BE2C (cell line): ENCODE measurements around the gene MRPL50.
A peak's percentile ranks its signal among the peaks of the same experiment; 100 is the strongest.
"Not testable (repeated sequence)": the region's sequence is repeated elsewhere in the genome, so short reads cannot be mapped to it uniquely, and the experiment has no call there.

Experiments used
- DNase-seq: peaks from one replicate; pipeline ENCODE4 v3.0.0-alpha.2; 2020
- H3K27me3 ChIP-seq: fragments of 250-450 bp; sonication (Bioruptor Pico); 2 replicates; pipeline ENCODE4 v1.5.1; 2020; ENCODE audit warnings: mild to moderate bottlenecking
- H3K36me3 ChIP-seq: fragments of 250-450 bp; sonication (Bioruptor Pico); 2 replicates; pipeline ENCODE4 v1.5.1; 2020; ENCODE audit warnings: mild to moderate bottlenecking
- H3K4me1 ChIP-seq: fragments of 250-450 bp; sonication (Bioruptor Pico); 2 replicates; pipeline ENCODE4 v1.5.1; 2020
- H3K4me3 ChIP-seq: 2 replicates; pipeline ENCODE4 v1.5.1; 2011; ENCODE audit warnings: low read depth, low read length
- H3K9me3 ChIP-seq: fragments of 250-450 bp; sonication (Bioruptor Pico); 2 replicates; pipeline ENCODE4 v1.5.1; 2020
- TF ChIP-seq, protein P1 (sequence below): IDR thresholded peaks from 2 replicates; pipeline ENCODE4 v1.5.1; 2012; ENCODE audit warnings: mild to moderate bottlenecking, low read depth, low read length

The MRPL50 gene

DNA sequence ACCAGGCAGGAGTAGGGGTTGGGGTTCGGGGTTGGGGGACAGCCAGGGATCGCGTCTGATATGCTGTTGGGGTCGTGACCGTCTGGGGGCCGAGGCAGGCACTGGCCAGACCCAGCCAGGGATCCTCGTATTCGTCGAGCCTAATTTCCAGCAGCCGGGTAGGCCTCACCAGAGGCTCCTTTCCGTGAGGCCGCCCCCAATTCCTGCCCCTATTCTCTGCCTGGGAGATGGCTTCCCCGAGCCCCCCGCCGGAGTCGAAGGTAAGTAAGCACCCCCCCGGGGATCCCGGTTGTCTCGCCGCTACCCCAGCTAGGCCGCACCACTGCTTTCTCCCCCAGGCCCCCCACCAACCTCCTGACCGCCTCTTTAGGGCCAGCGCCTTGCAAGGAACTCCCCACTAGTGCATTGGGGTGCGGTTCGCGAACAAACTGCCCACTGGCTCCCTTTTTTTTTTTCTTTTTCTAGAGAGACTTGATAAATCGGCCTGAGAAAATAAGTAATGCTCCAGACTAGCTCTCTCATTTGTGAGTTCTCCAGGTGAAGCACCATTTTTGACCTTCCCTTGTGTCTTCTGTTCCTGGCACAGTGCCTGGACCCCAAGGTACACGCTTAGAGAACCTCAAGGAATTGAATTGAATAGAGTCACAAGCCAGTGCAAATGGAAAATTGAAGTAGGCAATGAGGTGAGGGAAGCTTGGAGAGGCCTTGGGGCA is 668 bp upstream of the MRPL50 start:
- H3K27me3 ChIP-seq: no peaks in the 10 kb centered on the region
- TF ChIP-seq, protein P1, sequence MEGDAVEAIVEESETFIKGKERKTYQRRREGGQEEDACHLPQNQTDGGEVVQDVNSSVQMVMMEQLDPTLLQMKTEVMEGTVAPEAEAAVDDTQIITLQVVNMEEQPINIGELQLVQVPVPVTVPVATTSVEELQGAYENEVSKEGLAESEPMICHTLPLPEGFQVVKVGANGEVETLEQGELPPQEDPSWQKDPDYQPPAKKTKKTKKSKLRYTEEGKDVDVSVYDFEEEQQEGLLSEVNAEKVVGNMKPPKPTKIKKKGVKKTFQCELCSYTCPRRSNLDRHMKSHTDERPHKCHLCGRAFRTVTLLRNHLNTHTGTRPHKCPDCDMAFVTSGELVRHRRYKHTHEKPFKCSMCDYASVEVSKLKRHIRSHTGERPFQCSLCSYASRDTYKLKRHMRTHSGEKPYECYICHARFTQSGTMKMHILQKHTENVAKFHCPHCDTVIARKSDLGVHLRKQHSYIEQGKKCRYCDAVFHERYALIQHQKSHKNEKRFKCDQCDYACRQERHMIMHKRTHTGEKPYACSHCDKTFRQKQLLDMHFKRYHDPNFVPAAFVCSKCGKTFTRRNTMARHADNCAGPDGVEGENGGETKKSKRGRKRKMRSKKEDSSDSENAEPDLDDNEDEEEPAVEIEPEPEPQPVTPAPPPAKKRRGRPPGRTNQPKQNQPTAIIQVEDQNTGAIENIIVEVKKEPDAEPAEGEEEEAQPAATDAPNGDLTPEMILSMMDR: no peak
- H3K4me3 ChIP-seq: peak overlapping the region; percentile 96
- peaks cover 49% of the 10 kb centered on the region for H3K36me3 ChIP-seq
- DNase-seq: no peak
- no peaks in the 10 kb centered on the region for H3K9me3 ChIP-seq
- H3K4me1 ChIP-seq: no peaks in the 10 kb centered on the region

DNA sequence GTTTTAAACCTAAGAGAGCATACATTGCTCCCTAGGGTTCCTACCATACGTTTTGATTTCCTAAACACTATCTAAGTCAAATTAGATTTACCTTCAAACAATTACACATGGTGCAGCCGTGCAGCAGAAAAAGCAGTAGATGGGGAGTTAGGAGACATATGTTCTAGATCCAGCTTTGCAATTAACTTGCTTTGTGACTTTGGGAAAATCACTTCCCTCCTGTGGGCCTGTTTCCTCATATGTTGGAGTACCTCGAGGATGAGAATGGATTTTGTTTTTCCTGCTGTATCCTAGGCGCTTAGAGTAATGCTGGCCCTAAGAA is 711 bp downstream of the MRPL50 start:
- H3K4me3 ChIP-seq: peak overlapping the region; percentile 96
- H3K9me3 ChIP-seq: no peaks in the 10 kb centered on the region
- H3K27me3 ChIP-seq: no peaks in the 10 kb centered on the region
- TF ChIP-seq, protein P1: no peak
- H3K36me3 ChIP-seq: peaks cover 35% of the 10 kb centered on the region
- no peaks in the 10 kb centered on the region for H3K4me1 ChIP-seq
- DNase-seq: no peak

DNA sequence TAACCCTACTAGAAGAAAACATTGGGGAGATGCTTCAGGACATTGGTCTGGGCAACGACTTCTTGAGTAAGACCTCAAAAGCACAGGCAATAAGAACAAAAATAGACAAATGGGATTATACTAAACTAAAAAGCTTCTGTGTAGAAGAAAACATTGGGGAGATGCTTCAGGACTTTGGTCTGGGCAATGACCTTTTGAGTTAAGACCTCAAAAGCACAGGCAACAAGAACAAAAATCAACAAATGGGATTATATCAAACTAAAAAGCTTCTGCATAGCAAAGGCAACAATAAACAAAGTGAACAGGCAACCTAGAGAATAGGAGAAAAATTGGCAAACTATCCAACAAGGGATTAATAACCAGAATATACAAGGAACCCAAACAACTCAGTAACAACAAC is 3.7 kb downstream of the MRPL50 start:
- H3K27me3 ChIP-seq: no peaks in the 10 kb centered on the region

DNA sequence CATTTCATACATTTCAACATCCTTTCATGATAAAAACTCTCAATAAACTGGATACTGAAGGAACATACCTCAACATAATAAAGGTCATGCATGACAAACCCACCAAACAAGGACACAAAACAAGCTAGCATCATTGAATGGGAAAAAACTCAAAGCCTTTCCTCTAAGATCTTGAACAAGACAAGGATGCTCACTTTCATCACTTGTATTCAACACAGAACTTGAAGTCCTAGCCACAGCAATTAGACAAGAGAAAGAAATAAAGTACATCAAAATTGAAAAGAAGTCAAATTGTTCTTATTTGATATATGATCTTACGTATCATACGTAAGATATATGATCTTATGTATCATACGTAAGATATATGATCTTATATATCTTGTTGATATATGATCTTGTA is 5.3 kb downstream of the MRPL50 start:
- Histone ChIP-seq H3K27me3 (no peaks in the 10 kb centered on the region), H3K36me3 (peaks cover 33% of the 10 kb centered on the region), H3K4me3 (no peak overlapping the region), H3K9me3 (no peaks in the 10 kb centered on the region), H3K4me1 (no peaks in the 10 kb centered on the region)
- TF ChIP-seq, protein P1: no peak
- DNase-seq: no peak

More for the DNA sequence above, 3.7 kb downstream of the MRPL50 start:
- Histone ChIP-seq H3K9me3 (no peaks in the 10 kb centered on the region), H3K4me3 (no peak overlapping the region), H3K4me1 (no peaks in the 10 kb centered on the region), H3K36me3 (peaks cover 27% of the 10 kb centered on the region)
- DNase-seq: no peak
- TF ChIP-seq, protein P1: no peak

DNA sequence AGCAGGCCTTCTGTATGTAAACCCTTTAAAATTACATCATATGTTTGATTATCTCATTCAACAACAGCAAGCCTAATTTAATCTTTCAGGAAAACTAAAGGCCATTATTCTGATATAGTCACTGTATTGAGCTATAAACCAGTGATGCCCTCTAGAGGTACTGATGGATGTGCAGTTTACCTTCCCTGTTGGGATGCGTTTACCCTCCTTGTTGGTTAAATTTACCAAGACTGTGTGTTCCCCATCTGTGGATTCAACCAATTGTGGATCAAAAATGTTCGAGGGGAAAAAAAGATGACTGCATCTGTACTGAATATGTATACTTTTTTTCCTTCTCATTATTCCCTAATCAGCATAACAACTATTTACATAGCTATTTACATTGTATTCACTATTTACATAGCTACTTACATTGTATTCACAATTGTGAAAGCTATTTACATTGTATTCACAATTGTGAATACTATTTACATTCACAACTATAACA is 9.9 kb downstream of the MRPL50 start:
- Histone ChIP-seq H3K27me3 (no peaks in the 10 kb centered on the region), H3K4me3 (no peak overlapping the region), H3K36me3 (peaks cover 28% of the 10 kb centered on the region), H3K9me3 (no peaks in the 10 kb centered on the region; the same call in 1 of the 2 replicates), H3K4me1 (peaks cover 2% of the 10 kb centered on the region; the same call in 1 of the 2 replicates)
- TF ChIP-seq, protein P1: peak; percentile 63
- no peak for DNase-seq

DNA sequence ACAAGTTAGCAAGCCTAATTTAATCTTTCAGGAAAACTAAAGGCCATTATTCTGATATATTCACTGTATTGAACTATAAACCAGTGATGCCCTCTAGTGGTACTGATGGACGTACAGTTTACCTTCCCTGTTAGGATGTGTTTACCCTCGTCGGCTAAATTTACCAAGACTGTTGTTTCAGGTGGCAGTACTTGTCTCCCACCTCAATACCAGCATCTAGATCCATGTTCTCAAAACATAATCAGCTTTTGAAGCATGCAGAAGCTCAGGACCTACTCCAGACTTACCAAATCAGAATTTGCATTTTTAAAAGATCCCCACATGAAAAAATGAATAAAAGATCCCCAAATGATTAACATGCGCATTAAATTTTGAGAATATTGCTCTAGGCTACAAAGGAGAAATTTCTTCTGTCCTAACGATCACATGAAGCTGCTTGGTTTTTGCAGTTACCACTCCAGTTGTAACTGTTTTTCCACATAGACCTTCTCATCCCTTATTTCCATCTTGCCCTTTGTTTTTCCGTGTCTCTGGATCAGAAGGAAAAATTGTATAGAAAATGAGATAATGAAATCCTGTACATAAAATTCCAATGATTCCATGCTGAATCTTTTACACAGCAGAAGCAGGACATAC is 10.4 kb downstream of the MRPL50 start:
- Histone ChIP-seq H3K4me1 (peaks cover 2% of the 10 kb centered on the region; the same call in 1 of the 2 replicates), H3K4me3 (no peak overlapping the region), H3K36me3 (peaks cover 28% of the 10 kb centered on the region), H3K9me3 (no peaks in the 10 kb centered on the region; the same call in 1 of the 2 replicates), H3K27me3 (no peaks in the 10 kb centered on the region)
- TF ChIP-seq, protein P1: peak; percentile 72
- peak; percentile 33 for DNase-seq

DNA sequence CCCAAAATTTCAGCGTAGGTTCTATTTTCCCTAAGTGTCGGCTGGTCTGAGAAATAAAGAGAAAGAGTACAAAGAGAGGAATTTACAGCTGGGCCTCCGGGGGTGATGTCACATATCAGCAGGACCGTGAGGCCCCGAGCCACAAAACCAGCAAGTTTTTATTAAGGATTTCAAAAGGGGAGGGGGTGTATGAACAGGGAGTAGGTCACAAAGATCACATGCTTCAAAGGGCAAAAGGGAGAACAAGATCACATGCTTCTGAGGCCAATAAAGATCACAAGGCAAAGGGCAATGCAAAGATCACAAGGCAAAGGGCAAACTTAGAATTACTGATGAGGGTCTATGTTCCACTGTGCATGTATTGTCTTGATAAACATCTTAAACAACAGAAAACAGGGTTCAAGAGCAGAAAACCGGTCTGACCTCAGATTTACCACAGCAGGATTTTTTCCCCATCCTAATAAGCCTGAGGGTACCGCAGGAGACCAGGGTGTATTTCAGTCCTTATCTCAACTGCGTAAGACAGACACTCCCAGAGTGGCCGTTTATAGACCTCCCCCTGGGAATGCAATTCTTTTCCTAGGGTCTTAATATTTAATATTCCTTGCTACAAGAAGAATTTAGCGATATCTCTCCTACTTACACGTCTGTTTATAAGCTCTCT is 13.4 kb downstream of the MRPL50 start, which contains the start of gene BAAT:
Gene BAAT (minus strand): TSS at position 134 of the 664 bp plus-strand sequence. CDS start 13,602 bp downstream, outside the sequence.
- H3K36me3 ChIP-seq: peaks cover 23% of the 10 kb centered on the region
- DNase-seq, H3K27me3 ChIP-seq, H3K9me3 ChIP-seq, H3K4me1 ChIP-seq, H3K4me3 ChIP-seq: not testable (repeated sequence)
